PC-3 (cell line): ENCODE measurements around the gene KLHL34. TPM values are rescaled to one million over a fixed set of nuclear protein-coding genes. Genes with fewer than 3 reads are reported as not detected.

ENCODE experiments used
- ATAC-seq: fragments of 200-7000 bp; cut with Tn5 transposase; 2 replicates; pipeline ENCODE4 v1.9.1; 2020; ENCODE audit warnings: mild to moderate bottlenecking, moderate library complexity
- BruUV-seq: library from RNA; stranded (reverse); fragments of 400-500 nt; replicated peaks from 2 replicates; lab custom pipeline; 2021; lab: Mats Ljungman, UMichigan
- CTCF ChIA-PET: fragments of 300-600 bp; sonication (Branson Sonifier 250); formaldehyde crosslinking; loops from one replicate; lab custom pipeline; 2022; ENCODE audit warnings: antibody characterized with exemption; lab: Charles Lee
- POLR2A ChIA-PET: fragments of 300-600 bp; sonication (Branson Sonifier 250); formaldehyde crosslinking; loops from one replicate; lab custom pipeline; 2022; ENCODE audit warnings: antibody characterized with exemption; ENCODE audit not compliant: unreplicated experiment; lab: Charles Lee
- DNase-seq: peaks from one replicate; pipeline ENCODE4 v3.0.0-alpha.2; 2015
- H2AFZ ChIP-seq: fragments of 300-600 bp; sonication (generic); 2 replicates; pipeline ENCODE4 v1.6.0; 2016; ENCODE audit warnings: antibody characterized with exemption, low read length
- H3F3A ChIP-seq: fragments of 300-600 bp; sonication (generic); one replicate; pipeline ENCODE4 v1.6.0; 2017; ENCODE audit warnings: antibody characterized with exemption, low read length, control low read depth, mild to moderate bottlenecking; ENCODE audit not compliant: unreplicated experiment
- H3K27ac ChIP-seq: fragments of 300-600 bp; sonication (generic); 2 replicates; pipeline ENCODE4 v1.5.1; 2016; ENCODE audit warnings: mild to moderate bottlenecking, low read length
- H3K27me3 ChIP-seq: fragments of 300-600 bp; sonication (generic); 2 replicates; pipeline ENCODE4 v1.6.1; 2016; ENCODE audit warnings: low read length, mixed read lengths
- H3K36me3 ChIP-seq: fragments of 300-600 bp; sonication (generic); 2 replicates; pipeline ENCODE4 v1.6.1; 2016; ENCODE audit warnings: low read depth, mixed run types, low read length, mixed read lengths
- H3K4me1 ChIP-seq: fragments of 300-600 bp; sonication (generic); 2 replicates; pipeline ENCODE4 v1.5.1; 2016; ENCODE audit warnings: low read length; ENCODE audit not compliant: insufficient read depth
- H3K4me2 ChIP-seq: fragments of 300-600 bp; sonication (generic); 2 replicates; pipeline ENCODE4 v1.6.0; 2016; ENCODE audit warnings: low read length
- H3K4me3 ChIP-seq: fragments of 300-600 bp; sonication (generic); 2 replicates; pipeline ENCODE4 v1.5.1; 2016; ENCODE audit warnings: mild to moderate bottlenecking, low read length, mixed read lengths
- H3K79me2 ChIP-seq: fragments of 300-600 bp; sonication (generic); 2 replicates; pipeline ENCODE4 v1.6.1; 2017; ENCODE audit warnings: low read length, mixed read lengths
- H3K9ac ChIP-seq: fragments of 300-600 bp; sonication (generic); 2 replicates; pipeline ENCODE4 v1.6.0; 2016; ENCODE audit warnings: mild to moderate bottlenecking, low read length
- H3K9me2 ChIP-seq: fragments of 300-600 bp; sonication (generic); replicated peaks from 2 replicates; pipeline ENCODE4 v1.6.1; 2016; ENCODE audit warnings: mixed run types, low read length, mixed read lengths
- H3K9me3 ChIP-seq: fragments of 300-600 bp; sonication (generic); 2 replicates; pipeline ENCODE4 v1.6.1; 2016; ENCODE audit warnings: low read length, mixed read lengths
- H4K20me1 ChIP-seq: fragments of 300-600 bp; sonication (generic); 2 replicates; pipeline ENCODE4 v1.6.1; 2016; ENCODE audit warnings: low read length, mixed read lengths
- CTCF ChIP-seq: fragments of 300-600 bp; sonication (generic); conservative IDR thresholded peaks from 2 replicates; pipeline ENCODE4 v1.5.1; 2017; ENCODE audit warnings: antibody characterized with exemption, low read depth, mild to moderate bottlenecking, low read length
- EZH2 ChIP-seq: fragments of 300-600 bp; sonication (generic); IDR thresholded peaks from one replicate; pipeline ENCODE4 v1.6.1; 2017; ENCODE audit warnings: antibody characterized with exemption, mild to moderate bottlenecking, low read length; ENCODE audit not compliant: unreplicated experiment
- EZH2phosphoT487 ChIP-seq: fragments of 300-600 bp; sonication (generic); IDR thresholded peaks from 2 replicates; pipeline ENCODE4 v1.6.1; 2018; ENCODE audit warnings: mild to moderate bottlenecking, antibody characterized with exemption, low read length, borderline replicate concordance
- intact Hi-C: fragments of 100-400 bp; cut with micrococcal nuclease; formaldehyde crosslinking; loops from 2 replicates; pipeline ENCODE4 v1.9.0; 2023
- total RNA-seq: library from RNA; depleted of rRNA; stranded (reverse); fragments of >200 nt; gene quantifications from 2 replicates; pipeline ENCODE4 v1.2.3, GENCODE V29; 2014

KLHL34 gene
- total RNA-seq, 1 experiment from 2014 or later = not detected

DNA sequence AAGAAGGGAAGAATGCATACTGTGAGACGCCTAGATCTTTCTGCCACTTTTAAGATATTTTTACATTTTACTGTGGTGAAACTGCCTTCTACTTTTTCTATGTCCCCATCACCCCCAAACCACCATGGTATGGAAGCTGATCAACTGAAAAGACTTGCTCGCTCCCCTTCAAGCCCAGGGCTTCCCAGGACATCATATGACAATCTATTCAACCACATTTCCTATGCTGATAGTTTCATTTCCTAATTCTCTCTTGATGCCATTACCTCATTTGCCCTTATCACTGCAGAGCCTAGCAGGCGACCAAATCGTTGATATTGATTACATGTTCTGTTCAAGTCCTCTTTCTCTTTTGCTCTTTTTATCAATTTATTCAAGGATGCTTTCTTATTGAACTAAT, 40.1 kb upstream of the KLHL34 start:
- Histone ChIP-seq H3K4me3 (no peak overlapping the region), H3K79me2 (no peaks in the 10 kb centered on the region), H3K4me1 (0 out of 2 replicates have a peak, but pooled peaks cover 4% of the 10 kb centered on the region), H3K4me2 (no peak overlapping the region), H3K9ac (no peak overlapping the region), H2AFZ (no peak overlapping the region), H3K9me2 (no peaks in the 10 kb centered on the region), H3K27me3 (no peaks in the 10 kb centered on the region), H4K20me1 (no peaks in the 10 kb centered on the region), H3K27ac (no peak overlapping the region), H3F3A (no peaks in the 10 kb centered on the region), H3K36me3 (no peaks in the 10 kb centered on the region), H3K9me3 (no peaks in the 10 kb centered on the region)
- TF ChIP-seq EZH2 (no peak), EZH2phosphoT487 (no peak), CTCF (no peak)
- ATAC-seq = no peak
- ChIA-PET POLR2A (no interaction called here), CTCF (no interaction called here)
- DNase-seq = no peak
- intact Hi-C loops = no loop called here
- BruUV-seq = no TSS peak

- Histone ChIP-seq H2AFZ (no peak overlapping the region), H3K4me3 (no peak overlapping the region), H3F3A (no peaks in the 10 kb centered on the region), H3K9me3 (no peaks in the 10 kb centered on the region), H3K27ac (no peak overlapping the region), H3K9me2 (no peaks in the 10 kb centered on the region), H3K36me3 (no peaks in the 10 kb centered on the region), H3K4me1 (no peaks in the 10 kb centered on the region), H4K20me1 (no peaks in the 10 kb centered on the region), H3K4me2 (no peak overlapping the region), H3K9ac (no peak overlapping the region), H3K79me2 (no peaks in the 10 kb centered on the region), H3K27me3 (no peaks in the 10 kb centered on the region)
- CTCF ChIA-PET = no interaction called here
- intact Hi-C loops = no loop called here
- TF ChIP-seq EZH2phosphoT487 (no peak), CTCF (no peak), EZH2 (no peak)
- POLR2A ChIA-PET = no interaction called here
- DNase-seq = peak; percentile 41
- BruUV-seq = no TSS peak
- ATAC-seq = no peak
Observed at GRCh38 chrX:21691512-21692018, 33.4 kb upstream of the KLHL34 start.

GRCh38 chrX:21683941-21684340, 25.8 kb upstream of the KLHL34 start:
- H3K9me2 ChIP-seq = no peaks in the 10 kb centered on the region
- no peak overlapping the region for H3K4me3 ChIP-seq
- no peaks in the 10 kb centered on the region for H3K27me3 ChIP-seq
- ChIA-PET POLR2A (no interaction called here), CTCF (no interaction called here)
- H3K36me3 ChIP-seq = no peaks in the 10 kb centered on the region
- H3K79me2 ChIP-seq = no peaks in the 10 kb centered on the region
- H2AFZ ChIP-seq = no peak overlapping the region
- H3K4me1 ChIP-seq = no peaks in the 10 kb centered on the region
- H3K27ac ChIP-seq = no peak overlapping the region
- no peaks in the 10 kb centered on the region for H4K20me1 ChIP-seq
- no peak for DNase-seq
- BruUV-seq = no TSS peak
- H3F3A ChIP-seq = no peaks in the 10 kb centered on the region
- intact Hi-C loops = no loop called here
- TF ChIP-seq EZH2 (no peak), EZH2phosphoT487 (no peak), CTCF (no peak)
- ATAC-seq = no peak
- H3K9me3 ChIP-seq = no peaks in the 10 kb centered on the region
- H3K9ac ChIP-seq = no peak overlapping the region
- H3K4me2 ChIP-seq = no peak overlapping the region
